ENCODE results near the gene CEBPZ. TPM values are rescaled to one million over a fixed set of nuclear protein-coding genes. Genes with fewer than 3 reads are reported as not detected.

The CEBPZ gene
- total RNA-seq, 2 experiments from 2014 or later, result 34.9 to 57.2 TPM

DNA sequence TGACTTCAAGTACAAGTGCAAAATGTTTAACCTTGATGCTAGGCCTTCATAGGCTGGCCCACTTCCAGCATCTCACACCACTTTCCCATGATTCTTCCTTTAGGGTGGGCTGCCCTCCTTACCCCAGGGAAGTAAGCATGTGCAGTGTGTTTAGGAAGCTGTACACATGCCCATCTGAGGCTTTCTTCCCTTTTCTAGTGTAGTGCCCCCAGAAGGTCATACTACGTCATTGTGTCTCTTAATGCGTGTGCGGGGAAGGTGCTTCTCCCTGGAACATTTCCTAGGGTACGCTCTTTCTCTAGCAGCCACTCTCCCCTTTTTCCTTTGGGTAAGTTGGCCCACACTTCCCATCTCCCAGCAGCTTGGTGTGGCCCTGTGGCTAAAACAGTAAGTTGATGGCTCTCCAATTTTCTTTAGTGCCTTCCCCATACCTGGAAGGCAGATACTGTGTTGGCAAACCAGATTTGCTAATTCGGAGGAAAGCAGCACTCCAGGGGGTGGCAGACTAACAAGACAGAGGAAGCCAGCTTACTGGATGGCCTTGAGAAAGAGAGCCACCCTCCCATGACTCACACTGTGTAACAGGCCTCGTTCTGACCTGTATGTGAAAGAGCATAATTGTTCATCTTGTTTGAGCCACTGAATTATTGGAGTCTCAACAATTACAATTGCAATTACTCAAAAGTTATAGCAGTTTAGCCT lies 41.8 kb downstream of the CEBPZ start:
- DNase-seq (ENCODE audit: low spot score), result no peak
- Histone ChIP-seq H3K9me3 (ENCODE audit: low read length) (no peaks in the 10 kb centered on the region), H4K20me1 (ENCODE audit: insufficient read depth, low read length) (no peaks in the 10 kb centered on the region), H3K9me2 (ENCODE audit: insufficient read depth, low read length) (no peaks in the 10 kb centered on the region), H3K4me2 (ENCODE audit: low read length) (no peak overlapping the region), H2AFZ (ENCODE audit: low read length) (no peak overlapping the region), H3K36me3 (ENCODE audit: insufficient read depth, low read length) (no peaks in the 10 kb centered on the region), H3K27ac (ENCODE audit: low read depth, low read length, poor library complexity, severe bottlenecking) (no peak overlapping the region), H3K79me2 (ENCODE audit: insufficient read depth, low read depth, low read length) (no peaks in the 10 kb centered on the region), H3K4me3 (ENCODE audit: low read depth, low read length, poor library complexity, severe bottlenecking) (no peak overlapping the region), H3K4me1 (ENCODE audit: insufficient read depth, low read length, poor library complexity, severe bottlenecking) (no peaks in the 10 kb centered on the region)
- POLR2A ChIA-PET, result interaction anchor here (0.6 to 1.0 kb wide), 2 partner anchors 13 to 22 kb away, joined by 3 read pairs; no protein-coding TSS in a partner anchor
- CTCF ChIA-PET (ENCODE audit: unreplicated experiment), result no interaction called here
- intact Hi-C loops (cut with micrococcal nuclease; ENCODE audit: unreplicated experiment), result loop anchor here (10.0 kb wide), 1 partner anchor 345 kb away; no protein-coding TSS in a partner anchor
- BruUV-seq (replicated peaks), result no TSS peak
- TF ChIP-seq EZH2phosphoT487 (IDR thresholded peaks at IDR 0.05; ENCODE audit: borderline replicate concordance, low read depth, low read length), result no peak
- TF ChIP-seq, protein P1, sequence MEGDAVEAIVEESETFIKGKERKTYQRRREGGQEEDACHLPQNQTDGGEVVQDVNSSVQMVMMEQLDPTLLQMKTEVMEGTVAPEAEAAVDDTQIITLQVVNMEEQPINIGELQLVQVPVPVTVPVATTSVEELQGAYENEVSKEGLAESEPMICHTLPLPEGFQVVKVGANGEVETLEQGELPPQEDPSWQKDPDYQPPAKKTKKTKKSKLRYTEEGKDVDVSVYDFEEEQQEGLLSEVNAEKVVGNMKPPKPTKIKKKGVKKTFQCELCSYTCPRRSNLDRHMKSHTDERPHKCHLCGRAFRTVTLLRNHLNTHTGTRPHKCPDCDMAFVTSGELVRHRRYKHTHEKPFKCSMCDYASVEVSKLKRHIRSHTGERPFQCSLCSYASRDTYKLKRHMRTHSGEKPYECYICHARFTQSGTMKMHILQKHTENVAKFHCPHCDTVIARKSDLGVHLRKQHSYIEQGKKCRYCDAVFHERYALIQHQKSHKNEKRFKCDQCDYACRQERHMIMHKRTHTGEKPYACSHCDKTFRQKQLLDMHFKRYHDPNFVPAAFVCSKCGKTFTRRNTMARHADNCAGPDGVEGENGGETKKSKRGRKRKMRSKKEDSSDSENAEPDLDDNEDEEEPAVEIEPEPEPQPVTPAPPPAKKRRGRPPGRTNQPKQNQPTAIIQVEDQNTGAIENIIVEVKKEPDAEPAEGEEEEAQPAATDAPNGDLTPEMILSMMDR (conservative IDR thresholded peaks at IDR 0.05; ENCODE audit: low read length), result peak; percentile 27; the same call in 1 of the 2 replicates

DNA sequence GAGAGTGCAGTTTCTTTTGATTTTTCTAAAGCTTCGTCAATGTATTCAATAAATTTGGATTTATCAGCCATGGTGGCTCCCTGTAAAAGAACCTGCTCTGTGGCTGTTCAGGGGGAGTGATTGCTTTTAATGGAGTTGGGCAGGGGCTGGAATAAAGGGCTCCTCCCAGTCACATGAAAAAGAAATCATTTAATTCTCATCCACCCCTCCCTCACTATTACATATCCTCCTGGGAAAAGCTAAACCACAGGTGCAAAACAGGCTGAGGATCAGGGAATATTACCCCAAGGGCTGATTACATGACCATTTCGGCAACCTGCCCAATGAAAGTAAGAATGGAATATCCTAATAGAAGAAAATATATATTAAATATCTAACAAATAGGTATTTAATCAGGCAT lies 42.8 kb downstream of the CEBPZ start, which contains the start of gene SULT6B1:
Gene SULT6B1, minus strand, starts transcription at position 101 of the 400 bp plus-strand sequence. Its CDS starts 30 bp downstream, at position 71.
- no peak within 1 kb of the TSS for H2AFZ ChIP-seq (ENCODE audit: low read length)

More for the DNA sequence above, 42.8 kb downstream of the CEBPZ start, which contains the start of gene SULT6B1:
- Histone ChIP-seq H3K4me3 (ENCODE audit: low read depth, low read length, poor library complexity, severe bottlenecking) (no peak within 1 kb of the TSS), H3K9me3 (ENCODE audit: low read length) (no peaks in the 10 kb centered on the region), H3K27ac (ENCODE audit: low read depth, low read length, poor library complexity, severe bottlenecking) (no peak within 1 kb of the TSS), H3K36me3 (ENCODE audit: insufficient read depth, low read length) (no peaks in the 10 kb centered on the region), H3K4me2 (ENCODE audit: low read length) (no peak within 1 kb of the TSS), H3K4me1 (ENCODE audit: insufficient read depth, low read length, poor library complexity, severe bottlenecking) (no peaks in the 10 kb centered on the region), H3K9me2 (ENCODE audit: insufficient read depth, low read length) (no peaks in the 10 kb centered on the region), H3K79me2 (ENCODE audit: insufficient read depth, low read depth, low read length) (no peaks in the 10 kb centered on the region), H4K20me1 (ENCODE audit: insufficient read depth, low read length) (no peaks in the 10 kb centered on the region)
- no TSS peak for BruUV-seq (replicated peaks)
- ChIA-PET POLR2A (interaction anchor here (1.0 kb wide), 1 partner anchor 23 kb away, joined by 3 read pairs; no protein-coding TSS in a partner anchor), CTCF (ENCODE audit: unreplicated experiment) (no interaction called here)
- DNase-seq (ENCODE audit: low spot score), result no peak
- TF ChIP-seq, protein P1 (conservative IDR thresholded peaks at IDR 0.05; ENCODE audit: low read length), result no peak
- TF ChIP-seq EZH2phosphoT487 (IDR thresholded peaks at IDR 0.05; ENCODE audit: borderline replicate concordance, low read depth, low read length), result no peak
- intact Hi-C loops (cut with micrococcal nuclease; ENCODE audit: unreplicated experiment), result loop anchor here (10.0 kb wide), 1 partner anchor 346 kb away; no protein-coding TSS in a partner anchor
